Heart left ventricle (tissue), 13 donors: Measurements from ENCODE around the gene NT5E.

Experiments used
- POLR2A ChIP-seq, 2 donors: fragments of 450-650 bp; IDR thresholded peaks; one replicate each; pipeline ENCODE4 v1.6.1; 2017; ENCODE audit warnings: antibody characterized with exemption in 2 of 2, mild to moderate bottlenecking in 2 of 2, moderate library complexity in 2 of 2
- TF ChIP-seq, protein P1 (sequence below), 12 donors: fragments of 200-600 bp; sonication (generic) in 4 of 12; IDR thresholded peaks; one replicate each; pipeline versions ENCODE4 v1.5.0 to v1.8.0; 2018 to 2022; ENCODE audit warnings: antibody characterized with exemption in 12 of 12, mild to moderate bottlenecking in 5 of 12
- donor health status: ischemic (EF 13 %, LVEDD 7.1; RV severe dilation, severe dysfunction).
- donor health status: DM: no; HTN: yes; CAD: no.
- donor health status: DM: no; HTN: no; CAD: no.
- donor health status: ischemic (EF 25% LVEDD 6.9; RV normal size, moderate dysfunction).
- donor health status: ischemic (EF 25% LVEDD 5.7; RV mildly dilated, moderate dysfunction).
- donor health status: ischemic (EF 35%, LVEDD 5.7; RV mildly dilated, moderate dysfunction).
- donor health status: nonischemic (EF 11% LVEDD 7.7; RV severe dilation, severe dysfunction).
- donor health status: DM: yes; HTN: yes; CAD: no.
- donor health status: PGD.
- donor health status: ischemic (EF 29% LVEDD 5.4; RV normal size, mild dysfunction).
- donor health status: nonischemic (EF 23%, LVEDD 6.1; RV moderate dilation, normal function).

DNA sequence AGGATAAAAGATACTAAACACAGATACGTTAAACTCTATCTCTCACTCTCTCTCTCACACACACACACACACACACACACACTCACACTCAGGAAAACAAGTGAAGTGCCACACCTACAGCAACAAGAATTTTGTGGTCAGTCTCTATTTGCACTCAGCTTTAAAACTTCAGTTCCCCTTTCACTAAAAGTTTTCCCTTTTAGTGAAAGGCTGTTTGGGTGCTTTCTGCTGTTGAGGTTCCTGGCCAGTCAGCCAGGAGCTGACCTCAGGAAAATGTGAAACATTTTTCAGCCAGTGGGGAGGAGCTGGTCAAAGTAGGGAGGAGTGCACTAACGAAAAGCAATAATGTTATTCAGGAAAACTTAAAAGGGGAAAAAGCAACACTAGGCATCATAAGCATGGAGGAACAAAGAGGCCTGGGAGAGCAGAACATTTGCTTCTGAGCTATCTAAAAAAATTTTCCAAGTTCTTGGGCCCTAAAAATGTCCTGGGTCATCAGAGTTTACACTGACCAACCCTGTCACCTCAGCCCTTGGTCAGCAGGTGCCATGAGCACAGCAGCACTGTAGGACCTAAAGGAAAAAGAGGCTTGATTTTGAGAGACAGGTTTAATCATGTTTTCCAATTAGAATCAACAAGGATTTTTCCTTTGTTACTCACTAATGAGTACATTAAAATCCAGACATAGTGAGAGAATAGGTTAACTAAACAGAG lies 30.7 kb upstream of the NT5E start:
- TF ChIP-seq, protein P1, sequence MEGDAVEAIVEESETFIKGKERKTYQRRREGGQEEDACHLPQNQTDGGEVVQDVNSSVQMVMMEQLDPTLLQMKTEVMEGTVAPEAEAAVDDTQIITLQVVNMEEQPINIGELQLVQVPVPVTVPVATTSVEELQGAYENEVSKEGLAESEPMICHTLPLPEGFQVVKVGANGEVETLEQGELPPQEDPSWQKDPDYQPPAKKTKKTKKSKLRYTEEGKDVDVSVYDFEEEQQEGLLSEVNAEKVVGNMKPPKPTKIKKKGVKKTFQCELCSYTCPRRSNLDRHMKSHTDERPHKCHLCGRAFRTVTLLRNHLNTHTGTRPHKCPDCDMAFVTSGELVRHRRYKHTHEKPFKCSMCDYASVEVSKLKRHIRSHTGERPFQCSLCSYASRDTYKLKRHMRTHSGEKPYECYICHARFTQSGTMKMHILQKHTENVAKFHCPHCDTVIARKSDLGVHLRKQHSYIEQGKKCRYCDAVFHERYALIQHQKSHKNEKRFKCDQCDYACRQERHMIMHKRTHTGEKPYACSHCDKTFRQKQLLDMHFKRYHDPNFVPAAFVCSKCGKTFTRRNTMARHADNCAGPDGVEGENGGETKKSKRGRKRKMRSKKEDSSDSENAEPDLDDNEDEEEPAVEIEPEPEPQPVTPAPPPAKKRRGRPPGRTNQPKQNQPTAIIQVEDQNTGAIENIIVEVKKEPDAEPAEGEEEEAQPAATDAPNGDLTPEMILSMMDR (IDR thresholded peaks at IDR 0.05): no peak
- TF ChIP-seq POLR2A (IDR thresholded peaks at IDR 0.05): no peak
